HEK293 (cell line): ENCODE results near the gene NPR2.

Experiments
- CTCF ChIA-PET: fragments of 350-600 bp; formaldehyde crosslinking; extraction: SDS; loops from one replicate; lab custom pipeline; 2021; ENCODE audit warnings: antibody characterized with exemption; lab: Yijun Ruan, JAX
- POLR2A ChIA-PET: fragments of 300-600 bp; formaldehyde crosslinking; extraction: SDS; loops from one replicate; lab custom pipeline; 2020; ENCODE audit warnings: antibody characterized with exemption, inconsistent platforms; lab: Yijun Ruan, JAX
- H3K27ac ChIP-seq: fragments of 200-500 bp; sonication (Bioruptor generic); 2 replicates; pipeline ENCODE4 v1.5.1; 2014; ENCODE audit warnings: low read depth, low read length, control low read depth, inconsistent platforms; ENCODE audit errors: extremely low read depth
- H3K36me3 ChIP-seq, 2 experiments: fragments of 200-500 bp in 1 of 2; sonication (Bioruptor generic) in 1 of 2; 1 replicate in 1 of 2; 2 replicates in 1 of 2; pipeline ENCODE4 v1.5.1; 2014 to 2017; ENCODE audit warnings: inconsistent platforms in 2 of 2, low read length in 2 of 2; ENCODE audit not compliant: control insufficient read depth in 2 of 2, insufficient read depth in 1 of 2
- H3K4me1 ChIP-seq: fragments of 200-500 bp; sonication (Bioruptor generic); 2 replicates; pipeline ENCODE4 v1.5.1; 2014; ENCODE audit warnings: mild to moderate bottlenecking, low read length, inconsistent platforms; ENCODE audit not compliant: control insufficient read depth, insufficient read depth
- H3K4me3 ChIP-seq: 2 replicates; pipeline ENCODE4 v1.5.1; 2011; ENCODE audit warnings: low read depth, mild to moderate bottlenecking, control low read depth, low read length, moderate library complexity
- H3K9me3 ChIP-seq: fragments of 200-500 bp; sonication (Bioruptor generic); 2 replicates; pipeline ENCODE4 v1.5.1; 2014; ENCODE audit warnings: low read depth, low read length, inconsistent platforms; ENCODE audit not compliant: control insufficient read depth, insufficient read depth
- AEBP2 ChIP-seq: fragments of 450-650 bp; formaldehyde crosslinking; IDR thresholded peaks from 2 replicates; pipeline ENCODE4 v1.5.1; 2016; ENCODE audit warnings: missing biosample characterization, missing genetic modification characterization, borderline replicate concordance
- HOXD13 ChIP-seq: sonication (generic); formaldehyde crosslinking; IDR thresholded peaks from 2 replicates; pipeline ENCODE4 v1.8.0; 2022; ENCODE audit warnings: missing genetic modification reagents, borderline replicate concordance
- KLF1 ChIP-seq: fragments of 450-650 bp; formaldehyde crosslinking; IDR thresholded peaks from 2 replicates; pipeline ENCODE4 v1.5.1; 2016; ENCODE audit warnings: missing biosample characterization, missing genetic modification characterization
- KLF16 ChIP-seq: fragments of 450-650 bp; formaldehyde crosslinking; IDR thresholded peaks from 2 replicates; pipeline ENCODE4 v1.5.1; 2017; ENCODE audit warnings: missing biosample characterization, missing genetic modification characterization
- KLF17 ChIP-seq: fragments of 450-650 bp; formaldehyde crosslinking; IDR thresholded peaks from 2 replicates; pipeline ENCODE4 v1.5.1; 2016; ENCODE audit warnings: missing biosample characterization, missing genetic modification characterization
- ZFP41 ChIP-seq: fragments of 450-650 bp; formaldehyde crosslinking; IDR thresholded peaks from 2 replicates; pipeline ENCODE4 v1.5.1; 2016; ENCODE audit warnings: missing biosample characterization, missing genetic modification characterization, borderline replicate concordance
- ZNF148 ChIP-seq: fragments of 450-650 bp; formaldehyde crosslinking; IDR thresholded peaks from 2 replicates; pipeline ENCODE4 v1.5.0; 2017; ENCODE audit warnings: missing biosample characterization, missing genetic modification characterization, borderline replicate concordance
- ZNF157 ChIP-seq: fragments of 450-650 bp; formaldehyde crosslinking; IDR thresholded peaks from 2 replicates; pipeline ENCODE4 v1.5.1; 2016; ENCODE audit warnings: missing biosample characterization, missing genetic modification characterization
- ZNF16 ChIP-seq: fragments of 450-650 bp; formaldehyde crosslinking; IDR thresholded peaks from 2 replicates; pipeline ENCODE4 v1.5.1; 2016; ENCODE audit warnings: low read depth, missing biosample characterization, missing genetic modification characterization
- ZNF175 ChIP-seq: fragments of 450-650 bp; formaldehyde crosslinking; IDR thresholded peaks from 2 replicates; pipeline ENCODE4 v1.5.1; 2016; ENCODE audit warnings: missing biosample characterization, missing genetic modification characterization
- ZNF202 ChIP-seq: fragments of 450-650 bp; formaldehyde crosslinking; IDR thresholded peaks from 2 replicates; pipeline ENCODE4 v1.5.1; 2016; ENCODE audit warnings: missing biosample characterization, missing genetic modification characterization, borderline replicate concordance
- ZNF266 ChIP-seq: fragments of 450-650 bp; formaldehyde crosslinking; IDR thresholded peaks from 2 replicates; pipeline ENCODE4 v1.5.1; 2016; ENCODE audit warnings: missing biosample characterization, missing genetic modification characterization, low read depth
- ZNF391 ChIP-seq: fragments of 450-650 bp; formaldehyde crosslinking; IDR thresholded peaks from 2 replicates; pipeline ENCODE4 v1.5.1; 2016; ENCODE audit warnings: low read depth, missing biosample characterization, missing genetic modification characterization, borderline replicate concordance
- ZNF488 ChIP-seq: fragments of 450-650 bp; formaldehyde crosslinking; IDR thresholded peaks from 2 replicates; pipeline ENCODE4 v1.5.1; 2016; ENCODE audit warnings: missing biosample characterization, missing genetic modification characterization
- ZNF521 ChIP-seq: fragments of 450-650 bp; formaldehyde crosslinking; IDR thresholded peaks from 2 replicates; pipeline ENCODE4 v1.5.1; 2017; ENCODE audit warnings: missing biosample characterization, mild to moderate bottlenecking, missing genetic modification characterization
- ZNF529 ChIP-seq: fragments of 450-650 bp; formaldehyde crosslinking; IDR thresholded peaks from 2 replicates; pipeline ENCODE4 v1.5.1; 2017; ENCODE audit warnings: missing genetic modification characterization, missing biosample characterization; ENCODE audit not compliant: insufficient replicate concordance
- ZNF580 ChIP-seq: fragments of 450-650 bp; formaldehyde crosslinking; IDR thresholded peaks from 2 replicates; pipeline ENCODE4 v1.5.1; 2016; ENCODE audit warnings: missing biosample characterization, missing genetic modification characterization
- ZNF747 ChIP-seq: fragments of 450-650 bp; formaldehyde crosslinking; IDR thresholded peaks from 2 replicates; pipeline ENCODE4 v1.5.1; 2016; ENCODE audit warnings: missing biosample characterization, missing genetic modification characterization
- ZNF843 ChIP-seq: fragments of 450-650 bp; formaldehyde crosslinking; IDR thresholded peaks from 2 replicates; pipeline ENCODE4 v1.5.1; 2016; ENCODE audit warnings: missing biosample characterization, missing genetic modification characterization
- ZSCAN18 ChIP-seq: fragments of 450-650 bp; formaldehyde crosslinking; IDR thresholded peaks from 2 replicates; pipeline ENCODE4 v1.5.1; 2016; ENCODE audit warnings: missing biosample characterization, missing genetic modification characterization

NPR2 gene

GRCh38 chr9:35800530-35800929 is 9.1 kb downstream of the NPR2 start:
- H3K27ac ChIP-seq = no peak overlapping the region
- CTCF ChIA-PET = interaction anchor here (0.5 to 1.4 kb wide), 5 partner anchors 10 to 145 kb away, joined by 3 to 8 read pairs (median 5); no protein-coding TSS in a partner anchor
- POLR2A ChIA-PET = interaction anchor here (0.8 to 1.2 kb wide), 2 partner anchors 8 to 12 kb away, joined by 3 to 4 read pairs; partner anchors contain the start of gene SPAG8
- H3K4me3 ChIP-seq = no peak overlapping the region
- no peaks in the 10 kb centered on the region for H3K4me1 ChIP-seq
- TF ChIP-seq ZSCAN18 (tag by site-specific recombination) = no peak
- TF ChIP-seq ZNF580 (tag by site-specific recombination) = no peak
- no peak for TF ChIP-seq ZNF843
- TF ChIP-seq ZFP41 (tag by site-specific recombination) = no peak
- no peak for TF ChIP-seq KLF1 (tag by site-specific recombination)
- TF ChIP-seq ZNF488 = no peak
- TF ChIP-seq ZNF16 (tag by site-specific recombination) = no peak
- no peaks in the 10 kb centered on the region for H3K9me3 ChIP-seq
- H3K36me3 ChIP-seq = peaks cover 0 to 40% of the 10 kb centered on the region in 2 experiments; a peak in 2 of 3 replicates

GRCh38 chr9:35801328-35802128 is 10.1 kb downstream of the NPR2 start:
- no peaks in the 10 kb centered on the region for H3K4me1 ChIP-seq
- H3K9me3 ChIP-seq = no peaks in the 10 kb centered on the region
- CTCF ChIA-PET = interaction anchor here (0.8 kb wide), 1 partner anchor 144 kb away, joined by 3 read pairs; no protein-coding TSS in a partner anchor
- TF ChIP-seq ZNF266 (tag by site-specific recombination) (no peak), ZNF529 (tag by site-specific recombination) (no peak), ZFP41 (tag by site-specific recombination) (no peak), ZNF202 (no peak), AEBP2 (tag by site-specific recombination) (no peak), KLF16 (tag by site-specific recombination) (no peak), ZNF391 (tag by site-specific recombination) (no peak), ZNF175 (no peak), HOXD13 (CRISPR knock-in tag) (no peak), ZNF157 (tag by site-specific recombination) (no peak), KLF17 (no peak), ZNF148 (tag by site-specific recombination) (no peak), ZNF747 (tag by site-specific recombination) (no peak), ZNF521 (tag by site-specific recombination) (no peak)
- no peak overlapping the region for H3K4me3 ChIP-seq
- H3K27ac ChIP-seq = no peak overlapping the region
- POLR2A ChIA-PET = no interaction called here
- H3K36me3 ChIP-seq = peaks cover 0 to 50% of the 10 kb centered on the region in 2 experiments; a peak in 2 of 3 replicates
